ENCODE data around the gene KRT9.

The KRT9 gene

DNA sequence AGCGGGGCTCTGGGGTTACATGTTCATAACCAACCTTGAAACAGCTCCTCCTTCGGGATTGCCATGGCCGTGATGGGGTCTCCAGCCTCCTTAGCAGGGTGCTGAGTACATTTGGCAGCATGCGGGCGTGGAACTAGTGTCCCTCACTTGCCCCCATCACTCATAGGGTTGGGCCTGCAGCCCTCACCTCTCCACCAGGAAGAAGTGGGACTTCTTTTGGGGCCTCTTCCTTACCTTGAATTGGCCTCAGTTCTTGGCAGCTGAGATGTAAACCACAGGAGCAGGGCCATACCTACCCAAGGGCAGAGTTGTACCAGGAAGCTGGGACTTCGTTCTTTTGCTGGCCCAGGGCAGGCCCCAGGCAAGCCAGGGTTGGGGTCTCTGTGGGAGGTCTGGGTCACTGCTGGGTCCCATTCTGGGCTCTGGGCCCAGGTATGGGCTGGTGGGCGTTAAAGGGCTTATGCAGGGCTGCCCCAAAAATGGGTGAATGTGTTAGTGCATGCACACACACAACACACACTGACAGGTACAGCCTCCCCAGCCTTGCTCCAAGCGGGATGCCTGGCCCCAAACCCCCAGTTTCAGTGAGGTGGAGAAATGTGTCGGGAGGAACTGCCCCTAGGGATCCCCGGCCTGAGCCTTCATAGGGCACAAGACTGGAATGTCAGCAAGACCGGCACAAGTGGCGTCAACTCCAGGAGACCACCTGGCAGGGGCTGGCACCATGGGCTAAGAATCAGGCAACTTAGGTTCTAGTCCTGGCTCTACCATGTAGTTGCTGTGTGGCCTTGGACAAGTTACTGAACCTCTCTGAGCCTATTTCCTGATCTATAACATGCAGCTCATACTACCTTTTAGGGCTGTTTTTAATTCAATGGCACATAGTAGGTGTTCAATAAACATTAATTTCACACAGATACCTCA lies 49.3 kb downstream of the KRT9 start:
- H3K27ac ChIP-seq = no peak overlapping the region

DNA sequence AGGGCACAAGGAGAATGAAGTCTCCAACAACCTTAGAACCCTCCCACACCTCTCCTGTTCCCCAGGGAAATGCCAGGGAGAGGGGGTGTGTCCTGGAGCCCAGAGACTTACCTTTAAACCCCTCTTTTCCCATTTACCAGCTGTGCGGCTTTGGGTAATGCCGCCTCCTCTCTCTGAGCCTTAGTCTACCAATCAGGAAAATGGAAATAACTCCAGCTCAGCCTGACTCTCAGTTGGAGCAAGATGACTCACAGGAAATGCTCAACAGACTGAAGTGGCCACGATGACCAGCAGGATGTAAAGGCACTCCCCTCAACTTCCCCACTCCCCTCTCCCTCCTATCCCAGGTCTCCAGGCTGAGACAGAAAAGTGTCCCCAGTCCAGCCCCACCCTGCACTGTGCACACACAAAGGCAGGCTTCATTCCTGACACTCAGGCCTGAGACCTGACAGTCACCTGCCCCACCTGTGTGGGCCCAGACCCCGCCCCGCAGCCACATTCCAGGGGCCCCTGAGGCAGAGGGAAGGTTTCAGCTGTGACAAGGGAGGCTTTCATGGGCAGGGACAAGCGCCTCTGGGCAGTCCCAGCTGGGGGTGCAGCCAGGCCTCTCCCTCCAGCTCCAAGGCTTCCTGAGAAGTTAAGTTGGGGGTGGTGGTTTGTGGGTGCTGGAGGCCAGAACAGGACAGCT lies 50.1 kb downstream of the KRT9 start:
- no peak overlapping the region; the same call in 1 of the 2 replicates for H3K27ac ChIP-seq

More for the DNA sequence above, 49.3 kb downstream of the KRT9 start:
- TF ChIP-seq, protein P1, sequence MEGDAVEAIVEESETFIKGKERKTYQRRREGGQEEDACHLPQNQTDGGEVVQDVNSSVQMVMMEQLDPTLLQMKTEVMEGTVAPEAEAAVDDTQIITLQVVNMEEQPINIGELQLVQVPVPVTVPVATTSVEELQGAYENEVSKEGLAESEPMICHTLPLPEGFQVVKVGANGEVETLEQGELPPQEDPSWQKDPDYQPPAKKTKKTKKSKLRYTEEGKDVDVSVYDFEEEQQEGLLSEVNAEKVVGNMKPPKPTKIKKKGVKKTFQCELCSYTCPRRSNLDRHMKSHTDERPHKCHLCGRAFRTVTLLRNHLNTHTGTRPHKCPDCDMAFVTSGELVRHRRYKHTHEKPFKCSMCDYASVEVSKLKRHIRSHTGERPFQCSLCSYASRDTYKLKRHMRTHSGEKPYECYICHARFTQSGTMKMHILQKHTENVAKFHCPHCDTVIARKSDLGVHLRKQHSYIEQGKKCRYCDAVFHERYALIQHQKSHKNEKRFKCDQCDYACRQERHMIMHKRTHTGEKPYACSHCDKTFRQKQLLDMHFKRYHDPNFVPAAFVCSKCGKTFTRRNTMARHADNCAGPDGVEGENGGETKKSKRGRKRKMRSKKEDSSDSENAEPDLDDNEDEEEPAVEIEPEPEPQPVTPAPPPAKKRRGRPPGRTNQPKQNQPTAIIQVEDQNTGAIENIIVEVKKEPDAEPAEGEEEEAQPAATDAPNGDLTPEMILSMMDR (conservative IDR thresholded peaks at IDR 0.05) = no peak

DNA sequence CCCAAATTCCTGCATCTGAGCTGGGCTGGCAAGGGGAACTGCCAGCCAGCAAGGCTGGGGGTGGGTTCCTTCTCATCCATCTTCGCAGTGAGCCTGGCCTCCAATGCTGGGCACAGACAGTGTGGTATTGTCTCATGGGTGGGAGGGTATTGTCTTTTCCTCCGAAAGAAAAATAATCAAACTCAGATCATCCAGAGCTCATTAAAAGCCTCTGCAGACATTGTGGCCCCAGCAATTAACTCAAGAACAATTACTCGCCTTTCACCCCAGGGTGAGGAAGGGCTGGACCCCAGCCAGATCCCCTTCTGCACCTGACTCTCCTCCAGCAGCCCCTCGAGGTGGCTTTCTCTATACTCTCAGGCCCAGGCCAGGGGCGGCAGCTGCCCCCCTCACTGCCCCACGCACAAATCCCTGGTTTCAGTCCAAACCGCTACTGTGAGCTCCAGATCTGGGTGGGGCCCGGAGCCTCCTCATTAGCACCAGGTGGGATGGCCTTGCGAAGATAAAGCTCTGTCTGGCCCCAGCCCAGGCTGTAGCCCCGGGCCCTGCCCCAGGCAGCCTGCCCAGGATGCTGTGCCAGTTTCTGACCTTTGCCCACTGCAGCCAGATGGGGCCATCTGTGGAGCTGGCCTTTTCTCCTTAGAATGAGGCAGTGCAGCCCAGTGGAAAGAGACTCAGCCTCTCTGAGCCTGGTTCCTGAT lies 50.9 kb downstream of the KRT9 start:
- peak overlapping the region; percentile 14; the same call in 1 of the 2 replicates for H3K27ac ChIP-seq
- TF ChIP-seq, protein P1 (conservative IDR thresholded peaks at IDR 0.05) = no peak

More for the DNA sequence above, 50.1 kb downstream of the KRT9 start:
- TF ChIP-seq, protein P1 (conservative IDR thresholded peaks at IDR 0.05) = no peak

DNA sequence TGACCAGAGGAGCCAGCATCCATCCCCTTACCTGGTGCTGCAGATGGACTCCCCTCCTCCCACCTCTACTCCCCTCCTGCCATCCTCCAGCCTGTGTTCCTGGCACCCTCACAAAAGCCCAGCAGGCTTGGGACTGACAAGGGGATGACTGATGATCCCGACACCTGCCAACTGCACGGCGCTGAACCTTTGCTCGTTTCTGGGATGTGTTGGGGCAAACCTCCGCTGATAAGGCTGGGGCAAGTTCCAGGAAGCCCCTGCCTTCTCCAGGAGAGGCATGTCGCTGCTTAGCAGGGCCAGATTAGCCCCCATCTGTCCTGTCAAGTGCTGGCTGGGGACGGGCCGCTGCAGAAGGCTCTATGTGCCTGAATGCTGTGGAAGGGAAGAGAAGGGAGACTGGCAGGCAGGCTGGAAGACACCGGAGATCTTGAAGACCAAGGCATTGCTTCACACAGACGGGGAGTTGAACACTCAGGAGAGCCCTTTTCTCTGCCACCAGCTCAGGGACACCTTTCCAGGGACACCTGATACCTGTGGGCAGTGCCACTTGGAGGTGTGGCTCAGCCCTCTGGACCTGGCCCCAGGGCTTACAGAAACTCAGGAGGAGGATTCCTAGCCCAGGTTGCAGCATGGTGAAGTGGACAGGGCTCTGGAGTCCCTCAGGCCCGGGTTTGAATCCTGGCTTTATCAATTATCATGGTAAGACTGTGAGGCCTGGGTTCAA lies 52.2 kb downstream of the KRT9 start:
- TF ChIP-seq, protein P1 (conservative IDR thresholded peaks at IDR 0.05) = no peak
- H3K27ac ChIP-seq = no peak overlapping the region

DNA sequence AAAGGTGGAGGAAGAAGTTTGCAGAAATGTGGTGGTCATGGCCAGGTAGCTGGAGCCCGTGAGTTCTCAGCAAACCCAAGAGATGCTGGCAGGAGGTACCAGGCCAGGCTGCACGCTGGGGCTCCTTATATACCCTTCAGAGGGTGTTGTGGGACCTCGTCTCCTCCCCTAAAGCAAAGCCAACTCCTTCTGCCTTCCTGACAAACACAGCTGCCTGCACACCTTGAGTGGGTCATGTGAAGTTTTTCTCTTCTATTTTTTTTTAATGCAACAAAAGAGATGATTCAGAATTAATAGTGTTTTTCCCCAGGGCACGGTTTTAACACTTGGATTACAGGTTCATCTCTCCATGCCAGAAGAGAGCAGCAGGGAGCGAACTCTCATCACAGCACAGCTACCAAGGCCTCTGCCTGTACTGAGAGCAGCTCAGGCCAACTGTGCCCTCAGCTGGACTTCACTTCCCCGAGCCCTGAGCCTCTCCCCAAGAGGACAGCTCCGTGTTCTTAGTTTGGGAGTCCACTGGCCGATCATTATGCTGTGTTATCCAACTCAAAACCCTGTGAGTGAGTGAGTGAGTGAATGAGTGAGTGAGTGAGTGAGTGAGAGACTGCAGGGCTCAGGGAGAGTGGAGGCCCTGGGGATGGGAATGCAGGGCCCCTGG lies 52.9 kb downstream of the KRT9 start, which contains the start of gene KRT15:
Gene KRT15 (minus strand): TSS at position 102 of the 661 bp plus-strand sequence. CDS start 63 bp downstream, at position 39.
- TF ChIP-seq, protein P1 (conservative IDR thresholded peaks at IDR 0.05) = no peak
- no peak within 1 kb of the TSS for H3K27ac ChIP-seq

DNA sequence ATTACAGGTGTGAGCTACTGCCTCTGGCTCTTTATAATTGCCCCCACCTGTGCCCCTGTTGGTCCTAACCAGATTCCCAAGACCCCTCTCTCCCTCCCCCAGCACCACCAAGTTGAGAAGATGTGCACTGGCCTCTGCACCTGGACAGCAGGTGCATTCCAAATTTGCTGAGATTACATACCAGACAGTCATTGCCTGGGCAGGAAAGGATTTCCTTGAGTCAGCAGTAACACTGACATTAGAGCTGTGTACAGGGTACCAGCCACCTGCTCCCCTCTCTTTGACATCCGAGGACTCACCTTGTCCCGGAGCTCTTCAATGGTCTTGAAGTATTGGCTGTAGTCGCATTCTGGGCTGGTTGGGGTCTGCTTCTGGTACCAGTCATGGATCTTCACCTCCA lies 53.8 kb downstream of the KRT9 start:
- no peak overlapping the region for H3K27ac ChIP-seq
- TF ChIP-seq, protein P1 (conservative IDR thresholded peaks at IDR 0.05) = no peak
